Activated CD4-positive, CD25-positive, alpha-beta regulatory T cell treated with anti-CD3 and anti-CD28 coated beads, Interleukin-2, amount 50 U/mL, for 16 hours (primary cell): ENCODE measurements around the gene BLACAT1.

Source experiments
- DNase-seq: peaks from one replicate; pipeline ENCODE4 v3.0.0-alpha.2; 2020; ENCODE audit warnings: low read depth, low spot score

The BLACAT1 gene

GRCh38 chr1:205456868-205457745, 1.3 kb upstream of the BLACAT1 start:
- no peak for DNase-seq

DNA sequence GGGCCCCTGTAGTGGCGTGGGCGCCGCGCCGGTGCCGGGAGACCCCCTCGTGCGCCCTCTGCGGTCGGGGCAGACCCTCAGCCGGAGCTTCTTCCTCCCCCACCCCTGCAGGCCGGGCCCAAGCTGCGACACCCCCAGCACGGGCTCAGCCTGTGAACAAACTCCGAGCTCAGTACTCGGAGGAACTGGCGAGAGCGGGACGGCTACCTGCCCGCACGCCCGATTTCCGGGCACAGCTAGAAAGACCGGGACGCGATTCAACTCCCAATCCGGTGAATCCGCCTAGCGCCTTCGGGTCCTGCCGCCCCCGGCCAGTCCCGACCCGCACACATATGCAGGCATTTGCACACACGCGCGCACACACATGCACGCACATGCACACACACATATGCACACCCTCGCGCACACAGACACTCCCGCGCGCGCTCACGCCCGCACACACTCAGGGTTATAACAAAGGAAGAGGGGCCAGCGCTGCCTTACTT, 580 bp upstream of the BLACAT1 start:
- no peak for DNase-seq

DNA sequence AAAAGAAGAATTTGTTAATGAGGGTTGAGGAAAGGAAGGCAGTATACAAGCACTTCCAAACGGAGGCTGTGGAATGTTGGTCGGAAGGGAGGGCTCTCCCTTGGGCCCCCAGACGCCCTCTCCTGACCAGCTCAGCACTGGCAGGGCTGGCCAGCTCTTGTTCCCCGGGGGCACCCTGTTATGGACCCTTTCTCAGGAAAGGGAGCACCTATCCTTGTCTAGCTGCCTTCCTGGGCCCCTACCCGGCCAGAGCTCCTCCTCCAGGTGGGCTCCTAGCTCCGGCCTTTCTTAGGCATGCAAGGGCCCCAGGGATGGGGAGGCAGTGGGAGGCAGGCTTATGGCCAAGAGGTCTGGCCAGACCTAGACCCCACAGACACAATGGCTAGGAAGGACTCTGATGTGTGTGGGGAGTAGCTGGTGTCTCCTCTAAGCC, 926 bp downstream of the BLACAT1 start:
- DNase-seq, result no peak

DNA sequence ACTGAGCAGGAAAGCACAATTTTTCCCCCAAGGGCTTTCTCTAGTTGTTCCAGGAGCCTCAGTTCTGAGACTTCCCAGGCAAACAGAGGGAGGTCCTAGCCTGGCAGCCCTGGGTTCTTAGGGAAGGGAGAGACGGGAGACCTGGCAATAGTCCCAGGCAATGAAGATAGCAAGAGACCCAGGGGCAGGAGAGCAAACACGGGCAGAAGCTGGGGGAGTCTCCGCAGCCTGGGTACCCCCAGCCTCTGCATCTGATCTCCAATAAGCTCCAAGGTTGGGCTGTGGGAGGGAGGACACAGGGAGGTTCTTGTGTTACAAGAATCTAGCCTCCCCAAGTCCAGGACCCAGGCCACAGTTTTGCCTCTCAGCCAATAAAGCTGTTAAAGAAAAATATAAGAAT, 2.4 kb downstream of the BLACAT1 start:
- DNase-seq, result no peak

DNA sequence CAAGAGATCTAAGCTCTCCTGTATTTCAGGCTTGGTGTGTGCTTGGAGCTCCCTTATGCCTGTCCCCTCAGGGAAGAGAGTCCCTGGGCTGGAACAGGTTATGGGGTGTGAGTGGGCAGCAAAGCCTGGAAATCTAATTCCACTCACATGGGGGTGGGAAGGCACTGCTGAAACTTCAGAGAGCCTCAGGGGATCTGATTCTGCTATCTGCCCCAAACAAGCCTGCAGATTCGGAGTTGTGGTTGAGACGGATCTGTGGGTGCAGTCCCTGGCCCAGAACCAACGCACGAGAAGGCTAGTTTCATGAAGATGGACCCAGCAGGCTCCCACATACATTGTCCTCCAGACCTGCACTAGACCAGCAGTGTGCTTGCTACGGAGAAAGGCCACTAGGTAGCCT, 2.9 kb downstream of the BLACAT1 start:
- DNase-seq, result no peak

DNA sequence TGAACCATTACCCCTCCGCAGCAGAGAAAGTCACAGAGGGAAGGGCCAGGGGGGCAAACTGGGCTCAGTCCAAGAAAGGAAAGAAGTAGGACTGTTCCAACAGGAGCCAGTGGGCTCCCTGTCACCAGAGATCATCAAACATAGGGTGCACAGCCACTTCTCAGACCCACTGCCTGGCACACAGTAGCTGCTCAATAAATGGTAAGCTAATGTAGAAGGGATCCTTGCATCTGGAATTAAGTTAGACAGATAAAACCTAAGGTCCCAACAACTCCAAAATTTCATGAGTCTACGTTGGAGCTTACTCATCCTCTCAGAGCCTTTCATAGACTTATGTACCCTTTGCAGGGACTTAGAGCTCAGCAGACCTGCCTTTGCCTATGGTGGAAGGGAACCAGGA, 3.5 kb downstream of the BLACAT1 start:
- DNase-seq, result no peak

DNA sequence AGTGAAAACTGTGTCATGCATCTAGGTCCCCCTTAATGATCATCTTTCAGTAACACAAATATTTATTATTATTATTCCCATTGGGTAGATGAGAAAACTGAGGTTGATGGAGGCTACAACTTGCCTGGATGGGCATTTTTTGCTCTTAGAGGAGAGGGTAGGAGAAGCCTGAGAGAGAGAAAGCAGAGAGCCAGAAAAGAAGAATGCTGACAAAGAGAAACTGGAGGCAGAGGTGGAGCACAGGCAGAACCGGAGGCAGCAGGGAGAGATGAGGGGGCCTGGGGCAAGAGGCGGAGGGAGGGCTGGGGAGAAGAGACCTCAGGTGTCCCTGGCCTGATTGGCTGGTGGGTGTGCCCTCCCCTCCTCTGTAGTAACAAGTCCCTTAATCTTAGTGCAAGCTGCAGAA, 4.1 kb downstream of the BLACAT1 start:
- no peak for DNase-seq

DNA sequence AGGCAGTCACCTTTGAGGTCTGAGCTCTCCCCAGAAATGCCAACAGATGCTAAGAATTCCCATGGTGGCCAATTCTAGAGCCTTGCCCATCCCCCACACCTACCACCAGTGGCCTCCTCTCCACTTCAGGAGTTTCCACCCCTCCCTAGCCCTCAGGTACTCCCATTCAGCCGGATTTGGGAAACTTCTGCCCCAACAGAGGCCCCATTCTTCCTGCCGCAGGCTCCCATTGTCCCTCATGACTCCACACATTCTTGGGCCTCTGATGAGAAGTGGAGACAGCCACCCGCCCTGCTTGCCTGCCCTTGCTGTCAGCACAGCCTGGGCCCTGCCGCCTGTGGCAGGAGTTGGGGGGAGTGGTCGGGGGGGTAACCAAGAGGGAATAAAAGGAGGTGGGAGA, 4.6 kb downstream of the BLACAT1 start:
- no peak for DNase-seq

DNA sequence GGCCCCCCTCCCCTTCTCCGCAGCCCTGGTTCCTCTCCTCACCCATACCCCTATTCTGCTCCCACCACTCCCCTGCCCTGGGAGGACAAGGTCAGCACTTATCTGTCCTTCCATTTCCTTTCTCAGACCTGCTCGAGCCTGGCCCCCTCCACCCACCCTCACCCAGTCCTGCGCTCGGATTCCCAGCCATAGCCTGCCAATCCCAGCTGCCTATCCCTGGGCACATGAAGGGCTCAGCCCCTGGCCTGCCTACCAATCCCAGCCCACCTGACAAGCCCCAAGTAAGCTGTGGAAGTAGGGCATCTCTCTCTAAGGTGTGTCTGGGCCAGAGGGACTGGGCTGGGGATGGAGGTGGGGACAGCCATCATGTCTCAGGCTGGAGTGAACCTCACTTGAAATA, 5.4 kb downstream of the BLACAT1 start:
- no peak for DNase-seq

DNA sequence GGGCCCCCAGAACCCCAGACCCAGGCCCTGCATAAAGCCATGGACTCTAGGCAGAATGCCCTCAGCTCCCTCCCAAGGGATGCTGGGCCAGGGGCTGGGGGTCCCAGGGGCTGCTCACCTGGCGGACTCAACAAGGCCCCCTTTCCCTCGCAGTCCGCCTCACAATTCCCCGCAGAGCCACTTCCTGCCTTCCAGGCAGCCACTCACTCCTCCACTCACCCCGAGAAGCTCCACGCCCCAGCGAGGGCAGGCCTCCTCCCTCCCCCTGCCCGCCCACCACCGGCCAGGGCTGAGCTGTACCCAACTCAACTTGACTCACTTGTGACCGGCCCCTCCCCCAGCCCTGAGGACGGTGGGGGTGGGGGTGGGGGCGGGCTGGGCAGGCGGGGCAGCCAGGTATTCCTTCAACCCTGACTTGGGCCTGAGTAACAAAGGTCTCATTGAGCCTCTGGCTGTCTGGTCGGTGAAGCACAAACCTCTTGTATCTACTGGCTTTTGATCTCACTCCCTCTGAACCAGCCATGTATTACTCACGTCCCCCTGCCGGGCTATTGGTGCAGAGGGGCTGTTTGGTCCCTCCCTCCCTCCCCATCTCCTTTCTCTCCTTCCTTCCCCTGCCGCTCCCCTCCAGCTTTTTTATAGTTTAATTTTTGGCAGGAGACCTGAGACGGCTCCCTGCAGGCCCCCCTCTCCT, 5.9 kb downstream of the BLACAT1 start:
- no peak for DNase-seq

DNA sequence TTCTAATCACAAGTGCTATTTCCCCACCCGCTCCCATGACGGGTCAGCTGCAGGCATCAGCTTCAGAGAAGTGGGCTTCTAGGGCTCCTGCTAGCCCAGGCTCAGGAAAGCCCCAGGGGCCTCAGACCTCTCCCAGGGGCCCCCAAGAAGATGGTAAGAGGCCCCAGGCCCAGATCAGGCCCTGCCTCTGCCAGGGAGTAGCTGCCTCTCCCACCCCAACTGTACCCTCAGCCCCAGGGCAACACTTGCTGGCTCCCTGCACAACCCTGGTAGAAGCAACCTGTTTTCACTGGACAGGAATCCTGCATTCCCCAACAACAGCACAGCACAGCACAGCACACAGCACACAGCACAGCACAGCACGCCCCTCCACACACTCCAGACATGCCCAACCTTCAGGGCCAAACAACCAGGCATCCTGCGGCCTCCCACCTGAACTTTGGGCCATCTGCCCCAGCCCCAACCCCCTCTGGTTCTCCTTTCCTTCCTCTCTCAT, 6.5 kb downstream of the BLACAT1 start:
- no peak for DNase-seq

DNA sequence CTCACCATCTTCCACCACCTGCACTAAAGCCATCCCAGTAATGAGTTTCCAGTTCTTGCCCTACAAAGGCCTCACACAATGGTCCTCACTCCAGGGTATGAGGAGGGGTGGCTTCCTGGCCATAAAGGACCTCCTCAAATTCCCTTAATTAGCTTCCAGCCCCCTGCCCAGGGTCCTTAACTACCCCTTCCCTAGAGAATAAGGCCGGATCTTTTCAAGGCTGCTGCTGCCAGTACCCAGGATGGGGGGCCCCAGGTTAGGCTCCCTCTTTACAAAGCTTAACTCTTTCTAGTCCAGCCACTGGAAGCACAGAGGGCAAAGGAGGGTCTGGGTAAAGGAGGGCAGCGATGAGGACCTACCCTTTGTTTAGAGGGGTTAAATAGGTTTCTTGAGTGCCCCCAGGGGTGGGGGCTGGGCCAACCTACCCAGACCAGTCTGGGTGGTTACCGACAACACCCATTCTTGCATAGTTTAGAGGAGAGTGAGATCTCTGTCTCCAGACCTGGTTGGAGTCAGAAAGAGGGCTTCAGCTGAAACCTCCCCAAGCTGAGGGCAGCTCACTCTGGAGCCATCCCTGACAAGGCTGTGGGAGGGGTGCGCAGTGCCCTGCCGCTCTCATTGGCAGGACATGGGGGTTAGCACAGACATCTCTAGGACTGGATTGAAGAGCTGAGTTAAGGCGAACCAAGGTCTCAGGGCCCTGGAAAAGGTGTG, 7.1 kb downstream of the BLACAT1 start:
- DNase-seq, result no peak

- DNase-seq, result no peak
These were observed 8.1 kb downstream of the BLACAT1 start for GRCh38 chr1:205447457-205448341.

DNA sequence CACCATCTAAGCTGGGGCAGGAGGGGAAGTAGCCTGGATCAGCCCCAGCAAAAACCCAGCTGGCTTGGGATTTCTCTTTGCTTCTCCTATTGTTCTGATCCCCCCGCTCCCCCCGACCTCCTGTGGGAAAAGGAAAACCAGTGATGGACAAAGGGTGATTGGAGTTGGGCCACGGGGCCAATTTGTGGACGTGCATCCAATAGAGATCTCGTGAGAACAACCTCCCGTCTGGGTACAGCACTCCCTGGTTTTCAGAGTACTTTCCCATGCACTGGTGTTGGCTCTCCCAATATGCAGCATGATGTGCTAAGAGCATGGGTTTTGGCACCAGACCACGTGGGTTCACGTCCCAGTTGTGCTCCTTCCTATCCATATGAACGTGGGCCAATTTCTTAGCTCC, 9.0 kb downstream of the BLACAT1 start:
- DNase-seq, result no peak

GRCh38 chr1:205445646-205445935, 10.3 kb downstream of the BLACAT1 start:
- no peak for DNase-seq

GRCh38 chr1:205444931-205445645, 10.8 kb downstream of the BLACAT1 start:
- DNase-seq, result no peak

GRCh38 chr1:205444300-205444930, 11.4 kb downstream of the BLACAT1 start:
- no peak for DNase-seq

- no peak for DNase-seq
These were observed 12.1 kb downstream of the BLACAT1 start for GRCh38 chr1:205443585-205444299.

GRCh38 chr1:205442051-205442725, 13.7 kb downstream of the BLACAT1 start:
- DNase-seq, result no peak
